Measurements from ENCODE around the gene ZNF391. TPM values are rescaled to one million over a fixed set of nuclear protein-coding genes. Genes with fewer than 3 reads are reported as not detected.

Gene ZNF391
- total RNA-seq, 1 experiment from 2014 or later, result 4.7 TPM

DNA sequence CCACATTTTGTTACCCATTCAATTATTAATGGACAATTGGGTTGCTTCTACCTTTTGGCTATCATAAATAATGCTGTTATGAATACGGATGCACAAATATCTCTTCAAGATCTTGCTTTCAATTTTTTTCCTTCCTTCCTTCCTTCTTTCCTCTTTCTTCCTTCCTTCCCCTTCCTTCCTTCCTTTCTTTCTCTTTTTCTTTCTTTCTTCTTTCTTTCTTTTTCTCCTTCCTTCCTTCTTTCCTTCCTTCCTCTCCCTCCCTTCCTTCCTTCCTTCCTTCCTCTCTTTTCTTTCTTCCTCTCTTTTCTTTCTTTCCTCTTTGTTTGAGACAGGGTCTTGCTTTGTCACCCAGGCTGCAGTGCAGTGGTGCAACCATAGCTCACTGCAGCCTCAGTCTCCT lies 45.2 kb downstream of the ZNF391 start:
- intact Hi-C loops (cut with micrococcal nuclease; ENCODE audit: unreplicated experiment), result no loop called here
- Histone ChIP-seq H2AFZ (no peak overlapping the region), H3F3A (ENCODE audit: insufficient read depth, low read depth) (no peaks in the 10 kb centered on the region), H3K4me3 (no peak overlapping the region), H3K27me3 (ENCODE audit: insufficient read depth, low read depth) (peaks cover 3% of the 10 kb centered on the region), H3K27ac (no peak overlapping the region), H3K9me2 (ENCODE audit: insufficient read depth) (no peaks in the 10 kb centered on the region), H4K20me1 (ENCODE audit: insufficient read depth) (no peaks in the 10 kb centered on the region), H3K4me1 (replicated peaks; ENCODE audit: insufficient read depth) (no peaks in the 10 kb centered on the region), H3K79me2 (ENCODE audit: low read depth) (no peaks in the 10 kb centered on the region), H3K4me2 (no peak overlapping the region), H3K9me3 (ENCODE audit: insufficient read depth, low read depth) (no peaks in the 10 kb centered on the region; the same call in 1 of the 2 replicates), H3K36me3 (ENCODE audit: low read depth) (no peaks in the 10 kb centered on the region)
- no peak for DNase-seq
- POLR2A ChIA-PET (ENCODE audit: unreplicated experiment), result no interaction called here
- BruUV-seq (replicated peaks), result no TSS peak
- TF ChIP-seq, protein P1, sequence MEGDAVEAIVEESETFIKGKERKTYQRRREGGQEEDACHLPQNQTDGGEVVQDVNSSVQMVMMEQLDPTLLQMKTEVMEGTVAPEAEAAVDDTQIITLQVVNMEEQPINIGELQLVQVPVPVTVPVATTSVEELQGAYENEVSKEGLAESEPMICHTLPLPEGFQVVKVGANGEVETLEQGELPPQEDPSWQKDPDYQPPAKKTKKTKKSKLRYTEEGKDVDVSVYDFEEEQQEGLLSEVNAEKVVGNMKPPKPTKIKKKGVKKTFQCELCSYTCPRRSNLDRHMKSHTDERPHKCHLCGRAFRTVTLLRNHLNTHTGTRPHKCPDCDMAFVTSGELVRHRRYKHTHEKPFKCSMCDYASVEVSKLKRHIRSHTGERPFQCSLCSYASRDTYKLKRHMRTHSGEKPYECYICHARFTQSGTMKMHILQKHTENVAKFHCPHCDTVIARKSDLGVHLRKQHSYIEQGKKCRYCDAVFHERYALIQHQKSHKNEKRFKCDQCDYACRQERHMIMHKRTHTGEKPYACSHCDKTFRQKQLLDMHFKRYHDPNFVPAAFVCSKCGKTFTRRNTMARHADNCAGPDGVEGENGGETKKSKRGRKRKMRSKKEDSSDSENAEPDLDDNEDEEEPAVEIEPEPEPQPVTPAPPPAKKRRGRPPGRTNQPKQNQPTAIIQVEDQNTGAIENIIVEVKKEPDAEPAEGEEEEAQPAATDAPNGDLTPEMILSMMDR (conservative IDR thresholded peaks at IDR 0.05), result no peak
- no peak for TF ChIP-seq EZH2 (IDR thresholded peaks at IDR 0.05; ENCODE audit: low read depth)
- CTCF ChIA-PET, result no interaction called here

DNA sequence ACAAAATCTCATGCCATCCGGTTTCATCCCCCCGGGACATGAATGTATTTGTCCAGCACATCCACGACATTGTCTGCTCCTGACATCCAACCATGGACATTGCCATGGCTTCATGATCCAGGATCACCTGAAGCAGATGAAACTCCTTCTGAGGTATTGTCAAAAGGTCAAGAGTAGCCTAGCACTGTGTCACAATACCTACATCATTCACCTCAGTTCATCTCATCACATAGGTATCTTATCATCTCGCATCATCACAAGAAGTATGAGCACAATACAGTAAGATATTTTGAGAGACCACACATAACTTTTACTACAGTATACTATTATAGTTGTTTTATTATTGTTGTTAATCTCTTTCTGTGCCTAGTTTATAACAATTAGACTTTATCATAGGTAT lies 50.8 kb downstream of the ZNF391 start:
- H3F3A ChIP-seq (ENCODE audit: insufficient read depth, low read depth), result no peaks in the 10 kb centered on the region
- peaks cover 7% of the 10 kb centered on the region; the same call in 1 of the 2 replicates for H3K9me3 ChIP-seq (ENCODE audit: insufficient read depth, low read depth)
- H3K27ac ChIP-seq, result no peak overlapping the region
- H4K20me1 ChIP-seq (ENCODE audit: insufficient read depth), result no peaks in the 10 kb centered on the region
- ChIA-PET POLR2A (ENCODE audit: unreplicated experiment) (no interaction called here), CTCF (no interaction called here)
- no peak overlapping the region for H3K4me2 ChIP-seq
- H3K27me3 ChIP-seq (ENCODE audit: insufficient read depth, low read depth), result no peaks in the 10 kb centered on the region
- no peaks in the 10 kb centered on the region for H3K9me2 ChIP-seq (ENCODE audit: insufficient read depth)
- no TSS peak for BruUV-seq (replicated peaks)
- no peaks in the 10 kb centered on the region for H3K4me1 ChIP-seq (replicated peaks; ENCODE audit: insufficient read depth)
- H3K79me2 ChIP-seq (ENCODE audit: low read depth), result no peaks in the 10 kb centered on the region
- no peak for DNase-seq
- no peaks in the 10 kb centered on the region for H3K36me3 ChIP-seq (ENCODE audit: low read depth)
- H2AFZ ChIP-seq, result no peak overlapping the region
- intact Hi-C loops (cut with micrococcal nuclease; ENCODE audit: unreplicated experiment), result no loop called here
- TF ChIP-seq, protein P1 (conservative IDR thresholded peaks at IDR 0.05), result no peak
- no peak for TF ChIP-seq EZH2 (IDR thresholded peaks at IDR 0.05; ENCODE audit: low read depth)
- H3K4me3 ChIP-seq, result no peak overlapping the region

DNA sequence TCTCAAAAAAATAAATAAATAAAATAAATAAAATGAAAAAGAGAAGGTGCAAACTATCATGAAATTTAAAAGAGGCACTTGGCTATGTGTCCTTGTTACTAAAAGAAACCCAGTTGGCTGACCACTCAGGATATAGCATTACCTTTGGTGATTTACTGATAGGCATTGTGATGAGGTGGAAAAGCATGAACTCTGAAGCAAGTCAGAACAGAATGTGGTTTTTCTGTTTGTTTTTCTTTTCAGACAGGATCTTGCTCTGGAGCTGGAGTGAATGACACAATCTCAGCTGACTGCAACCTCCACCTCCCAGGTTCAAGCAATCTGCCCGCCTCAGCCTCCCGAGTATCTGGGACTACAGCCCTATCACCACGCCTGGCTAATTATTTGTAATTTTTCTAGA lies 52.4 kb downstream of the ZNF391 start:
- H3F3A ChIP-seq (ENCODE audit: insufficient read depth, low read depth), result no peaks in the 10 kb centered on the region
- H3K9me2 ChIP-seq (ENCODE audit: insufficient read depth), result no peaks in the 10 kb centered on the region
- no peaks in the 10 kb centered on the region for H4K20me1 ChIP-seq (ENCODE audit: insufficient read depth)
- H3K27ac ChIP-seq, result no peak overlapping the region
- DNase-seq, result no peak
- CTCF ChIA-PET, result no interaction called here
- POLR2A ChIA-PET (ENCODE audit: unreplicated experiment), result interaction anchor here (0.7 kb wide), 1 partner anchor 365 kb away, joined by 4 read pairs; no protein-coding TSS in a partner anchor
- intact Hi-C loops (cut with micrococcal nuclease; ENCODE audit: unreplicated experiment), result no loop called here
- no peak overlapping the region for H2AFZ ChIP-seq
- TF ChIP-seq, protein P1 (conservative IDR thresholded peaks at IDR 0.05), result no peak
- no peak for TF ChIP-seq EZH2 (IDR thresholded peaks at IDR 0.05; ENCODE audit: low read depth)
- H3K36me3 ChIP-seq (ENCODE audit: low read depth), result no peaks in the 10 kb centered on the region
- H3K79me2 ChIP-seq (ENCODE audit: low read depth), result no peaks in the 10 kb centered on the region
- H3K27me3 ChIP-seq (ENCODE audit: insufficient read depth, low read depth), result no peaks in the 10 kb centered on the region
- H3K4me3 ChIP-seq, result no peak overlapping the region
- H3K9me3 ChIP-seq (ENCODE audit: insufficient read depth, low read depth), result peaks cover 7% of the 10 kb centered on the region; the same call in 1 of the 2 replicates
- no peaks in the 10 kb centered on the region for H3K4me1 ChIP-seq (replicated peaks; ENCODE audit: insufficient read depth)
- BruUV-seq (replicated peaks), result no TSS peak
- no peak overlapping the region for H3K4me2 ChIP-seq
